Activated CD8-positive, alpha-beta memory T cell treated with anti-CD3 and anti-CD28 coated beads for 48 hours (primary cell): ENCODE data around the gene NXF3.
"Not testable (repeated sequence)": the region's sequence is repeated elsewhere in the genome, so short reads cannot be mapped to it uniquely, and the experiment has no call there.

ENCODE experiments used
- DNase-seq, 3 experiments: peaks; one replicate each; pipeline ENCODE4 v3.0.0-alpha.2; 2020; ENCODE audit warnings: low read depth in 2 of 3, low spot score in 2 of 3

NXF3 gene, protein sequence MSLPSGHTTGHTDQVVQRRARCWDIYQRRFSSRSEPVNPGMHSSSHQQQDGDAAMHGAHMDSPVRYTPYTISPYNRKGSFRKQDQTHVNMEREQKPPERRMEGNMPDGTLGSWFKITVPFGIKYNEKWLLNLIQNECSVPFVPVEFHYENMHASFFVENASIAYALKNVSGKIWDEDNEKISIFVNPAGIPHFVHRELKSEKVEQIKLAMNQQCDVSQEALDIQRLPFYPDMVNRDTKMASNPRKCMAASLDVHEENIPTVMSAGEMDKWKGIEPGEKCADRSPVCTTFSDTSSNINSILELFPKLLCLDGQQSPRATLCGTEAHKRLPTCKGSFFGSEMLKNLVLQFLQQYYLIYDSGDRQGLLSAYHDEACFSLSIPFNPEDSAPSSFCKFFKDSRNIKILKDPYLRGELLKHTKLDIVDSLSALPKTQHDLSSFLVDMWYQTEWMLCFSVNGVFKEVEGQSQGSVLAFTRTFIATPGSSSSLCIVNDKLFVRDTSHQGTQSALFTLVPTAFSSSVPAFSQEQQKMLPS

DNA sequence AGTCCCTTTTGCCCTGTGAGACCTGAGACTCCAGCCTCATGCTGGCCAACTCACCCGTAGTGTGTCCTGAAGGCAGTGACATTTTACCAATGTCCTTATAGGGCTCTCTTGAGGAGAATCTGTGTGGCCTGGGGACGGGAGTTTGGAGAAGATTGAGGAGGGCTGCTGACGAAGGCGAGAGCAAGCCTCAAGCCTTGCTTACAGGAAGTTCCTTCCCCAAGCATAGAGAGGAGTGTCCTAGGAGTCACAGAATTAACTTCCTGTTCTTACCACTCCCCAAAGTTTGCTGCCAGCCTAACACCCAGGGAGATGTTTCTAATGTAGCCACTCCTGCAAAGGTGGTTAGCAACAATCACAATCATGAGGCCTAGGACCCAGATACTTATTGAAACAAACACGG is at the start of gene NXF3:
Gene NXF3 (minus strand): TSS at position 202 of the 400 bp plus-strand sequence. CDS start 120 bp downstream, at position 82.
- no peak for DNase-seq

DNA sequence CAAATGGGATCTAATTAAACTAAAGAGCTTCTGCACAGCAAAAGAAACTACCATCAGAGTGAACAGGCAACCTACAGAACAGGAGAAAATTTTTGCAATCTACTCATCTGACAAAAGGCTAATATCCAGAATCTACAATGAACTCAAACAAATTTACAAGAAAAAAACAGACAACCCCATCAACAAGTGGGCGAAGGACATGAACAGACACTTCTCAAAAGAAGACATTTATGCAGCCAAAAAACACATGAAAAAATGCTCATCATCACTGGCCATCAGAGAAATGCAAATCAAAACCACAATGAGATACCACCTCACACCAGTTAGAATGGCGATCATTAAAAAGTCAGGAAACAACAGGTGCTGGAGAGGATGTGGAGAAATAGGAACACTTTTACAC is 43.6 kb upstream of the NXF3 start:
- not testable (repeated sequence) for DNase-seq

DNA sequence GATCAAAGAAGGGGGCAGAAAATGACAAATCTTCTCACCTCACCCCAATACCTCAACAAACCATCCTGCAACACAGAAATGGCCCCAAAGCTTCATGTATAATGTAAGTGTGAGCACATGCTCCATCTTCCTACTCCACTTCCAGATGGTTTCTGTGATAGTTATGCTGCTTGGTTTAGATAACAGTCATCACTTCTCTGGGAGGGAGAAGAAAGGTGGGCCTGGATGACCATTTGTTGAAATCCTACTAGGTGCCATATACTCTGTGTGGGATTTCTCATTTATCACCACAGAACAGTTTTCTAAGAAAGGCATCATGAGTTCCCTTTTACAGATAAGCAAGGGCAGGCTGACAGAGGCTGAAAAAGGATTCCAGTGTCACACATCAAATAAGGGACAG is 31.3 kb upstream of the NXF3 start:
- no peak for DNase-seq

DNA sequence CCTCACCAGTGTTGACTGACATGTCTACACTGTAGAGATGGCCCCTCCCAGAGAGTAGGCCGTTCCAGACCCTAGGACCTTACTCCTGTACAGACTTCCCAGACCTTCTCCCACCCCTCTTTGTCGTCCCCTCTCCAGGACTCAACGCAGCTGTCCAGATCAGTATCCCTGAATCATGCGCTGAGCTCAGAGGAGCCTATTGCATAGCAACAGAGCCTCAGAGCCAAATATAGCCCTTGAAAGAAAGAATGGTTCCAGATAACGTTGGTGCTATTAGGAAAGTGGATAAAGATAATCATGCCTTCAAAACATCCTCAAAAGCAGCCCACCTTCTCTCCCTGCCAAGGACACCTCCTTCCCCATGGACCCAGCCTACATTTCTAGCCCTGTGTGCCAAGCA is 27.8 kb upstream of the NXF3 start:
- DNase-seq: no peak

DNA sequence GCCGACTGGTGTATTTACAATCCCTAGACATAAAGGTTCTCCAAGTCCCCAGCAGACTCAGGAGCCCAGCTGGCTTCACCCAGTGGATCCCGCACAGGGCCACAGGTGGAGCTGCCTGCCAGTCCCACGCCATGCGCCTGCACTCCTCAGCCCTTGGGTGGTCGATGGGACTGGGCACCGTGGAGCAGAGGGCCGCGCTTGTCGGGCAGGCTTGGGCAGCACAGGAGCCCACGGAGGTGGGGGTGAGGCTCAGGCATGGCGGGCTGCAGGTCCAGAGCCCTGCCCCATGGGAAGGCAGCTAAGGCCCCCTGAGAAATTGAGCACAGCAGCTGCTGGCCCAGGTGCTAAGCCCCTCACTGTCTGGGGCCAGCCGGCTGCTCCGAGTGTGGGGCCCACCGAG is 24.0 kb upstream of the NXF3 start:
- not testable (repeated sequence) for DNase-seq

DNA sequence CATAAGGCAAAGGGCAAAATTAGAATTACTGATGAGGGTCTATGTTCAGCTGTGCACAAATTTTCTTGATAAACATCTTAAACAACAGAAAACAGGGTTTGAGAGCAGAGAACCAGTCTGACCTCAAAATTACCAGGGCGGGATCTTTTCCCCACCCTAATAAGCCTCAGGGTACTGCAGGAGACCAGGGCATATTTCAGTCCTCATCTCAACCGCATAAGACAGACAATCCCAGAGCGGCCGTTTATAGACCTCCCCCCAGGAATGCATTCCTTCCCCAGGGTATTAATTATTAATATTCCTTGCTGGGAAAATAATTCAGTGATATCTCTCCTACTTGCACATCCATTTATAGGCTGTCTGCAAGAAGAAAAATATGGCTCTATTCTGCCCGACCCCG is 16.6 kb upstream of the NXF3 start:
- DNase-seq: not testable (repeated sequence)

DNA sequence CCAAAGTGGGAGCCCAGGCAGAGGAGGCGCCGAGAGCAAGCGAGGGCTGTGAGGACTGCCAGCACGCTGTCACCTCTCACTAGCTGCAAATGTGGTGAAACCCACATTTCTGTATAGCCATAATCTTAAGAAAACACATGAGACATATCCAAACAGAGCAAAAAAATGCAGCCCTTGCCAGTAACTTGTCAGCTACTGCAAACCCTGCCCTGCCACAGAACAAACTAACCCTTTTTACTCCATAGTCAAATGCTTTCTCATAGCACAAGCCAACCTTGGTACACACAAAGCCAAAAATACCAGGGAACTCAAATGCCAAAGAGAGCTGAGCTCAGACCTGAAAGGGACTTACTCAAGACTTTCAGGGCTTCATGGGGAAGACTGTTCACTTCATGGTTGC is 14.9 kb upstream of the NXF3 start:
- DNase-seq: no peak

DNA sequence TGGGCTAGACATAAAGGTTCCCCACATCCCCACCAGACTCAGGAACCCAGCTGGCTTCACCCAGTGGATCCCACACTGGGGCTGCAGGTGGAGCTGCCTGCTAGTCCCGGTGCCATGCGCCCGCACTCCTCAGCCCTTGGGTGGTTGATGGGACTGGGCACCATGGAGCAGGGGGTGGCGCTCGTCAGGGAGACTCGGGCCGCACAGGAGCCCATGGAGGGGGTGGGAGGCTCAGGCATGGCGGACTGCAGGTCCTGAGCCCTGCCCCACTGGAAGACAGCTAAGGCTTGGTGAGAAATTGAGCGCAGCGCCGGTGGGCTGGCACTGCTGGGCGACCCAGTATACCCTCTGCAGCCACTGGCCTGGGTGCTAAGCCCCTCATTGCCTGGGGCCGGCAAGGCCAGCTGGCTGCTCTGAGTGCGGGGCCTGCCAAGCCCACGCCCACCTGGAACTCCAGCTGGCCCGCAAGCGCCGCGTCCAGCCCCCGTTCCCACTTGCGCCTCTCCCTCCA is 14.3 kb upstream of the NXF3 start:
- DNase-seq: not testable (repeated sequence)

DNA sequence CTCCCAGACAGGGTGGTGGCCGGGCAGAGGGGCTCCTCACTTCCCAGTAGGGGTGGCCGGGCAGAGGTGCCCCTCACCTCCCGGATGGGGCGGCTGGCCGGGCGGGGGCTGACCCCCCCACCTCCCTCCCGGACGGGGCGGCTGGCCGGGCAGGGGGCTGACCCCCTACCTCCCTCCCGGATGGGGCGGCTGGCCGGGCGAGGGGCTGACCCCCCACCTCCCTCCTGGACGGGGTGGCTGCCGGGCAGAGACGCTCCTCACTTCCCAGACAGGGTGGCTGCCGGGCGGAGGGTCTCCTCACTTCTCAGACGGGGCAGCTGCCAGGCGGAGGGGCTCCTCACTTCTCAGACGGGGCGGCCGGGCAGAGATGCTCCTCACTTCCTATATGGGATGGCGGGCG is 11.4 kb upstream of the NXF3 start:
- not testable (repeated sequence) for DNase-seq

DNA sequence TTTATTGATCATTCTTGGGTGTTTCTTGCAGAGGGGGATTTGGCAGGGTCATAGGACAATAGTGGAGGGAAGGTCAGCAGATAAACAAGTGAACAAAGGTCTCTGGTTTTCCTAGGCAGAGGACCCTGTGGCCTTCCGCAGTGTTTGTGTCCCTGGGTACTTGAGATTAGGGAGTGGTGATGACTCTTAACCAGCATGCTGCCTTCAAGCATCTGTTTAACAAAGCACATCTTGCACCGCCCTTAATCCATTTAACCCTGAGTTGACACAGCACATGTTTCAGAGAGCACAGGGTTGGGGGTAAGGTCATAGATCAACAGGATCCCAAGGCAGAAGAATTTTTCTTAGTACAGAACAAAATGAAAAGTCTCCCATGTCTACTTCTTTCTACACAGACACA is 10.9 kb upstream of the NXF3 start:
- DNase-seq: not testable (repeated sequence)

DNA sequence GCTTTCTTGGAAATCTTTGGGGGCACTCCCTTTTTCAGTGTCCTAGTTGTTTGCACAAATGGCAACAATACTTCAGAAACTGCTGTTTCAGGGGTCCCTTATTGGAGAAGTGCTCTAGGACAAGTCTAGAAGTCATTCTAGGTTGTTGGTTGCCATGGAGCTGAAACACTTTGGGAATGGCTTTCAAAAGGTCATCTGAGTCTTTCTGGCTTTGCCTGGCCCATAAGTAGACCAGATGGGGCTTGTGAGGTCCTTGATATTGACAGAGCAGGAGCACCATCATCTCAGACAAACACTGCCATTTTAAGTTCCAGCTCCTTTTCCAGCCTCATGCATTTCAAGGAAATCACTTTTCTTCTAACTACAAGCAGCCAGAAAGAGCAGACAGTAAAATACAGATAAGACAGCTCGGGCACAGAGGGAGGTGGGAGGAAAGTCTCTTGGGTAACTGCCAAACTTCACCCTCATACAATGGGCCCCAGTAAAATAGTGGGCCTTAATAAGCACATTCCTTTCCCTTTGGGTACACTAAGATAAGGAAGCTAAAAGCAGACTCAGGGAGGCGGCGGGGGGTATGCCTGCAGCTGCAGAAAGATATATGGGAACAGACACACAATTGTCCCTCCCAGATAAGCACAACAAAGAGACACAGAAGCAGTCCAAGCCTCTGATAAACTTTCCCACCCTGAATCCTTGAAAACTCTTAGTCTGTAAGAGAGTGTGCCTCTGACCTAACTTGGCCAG is 8.5 kb upstream of the NXF3 start:
- no peak for DNase-seq

DNA sequence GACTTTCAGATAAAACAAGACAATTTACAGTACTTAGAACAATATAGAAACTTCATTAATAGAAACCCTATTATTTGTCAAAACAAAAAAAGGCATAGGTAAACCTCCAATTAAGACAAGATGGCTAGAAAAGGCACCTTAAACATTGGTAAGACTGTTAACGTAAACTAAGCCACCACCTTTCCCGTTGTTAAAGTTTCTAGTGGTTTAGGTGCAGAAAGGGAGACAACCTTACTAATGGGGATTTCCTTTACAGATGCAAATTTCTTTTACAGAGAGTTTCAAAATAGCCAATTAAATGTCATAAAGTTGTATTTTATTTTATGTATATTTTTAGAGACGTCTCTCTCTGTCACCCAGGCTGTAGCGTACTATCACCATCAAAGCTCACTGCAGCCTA is 7.5 kb upstream of the NXF3 start:
- DNase-seq: no peak

DNA sequence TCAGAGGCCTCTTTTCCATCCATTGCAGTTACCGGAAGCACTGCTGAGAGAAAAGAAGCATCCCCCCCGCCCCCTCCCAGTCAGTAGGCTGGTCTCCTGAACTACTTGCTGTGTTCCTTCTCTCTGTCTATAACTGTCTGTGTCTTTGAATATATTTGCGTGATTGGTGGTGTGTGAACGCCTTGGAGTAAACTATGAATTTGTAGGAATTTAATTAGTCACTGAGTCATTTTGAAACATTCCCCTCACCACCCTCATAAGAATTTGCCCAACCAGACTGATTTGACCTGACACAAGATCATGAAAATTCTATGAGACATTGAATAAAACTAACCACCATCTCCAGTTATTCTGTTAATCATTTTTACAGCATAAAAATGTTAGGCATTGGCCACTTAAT is 6.7 kb upstream of the NXF3 start:
- DNase-seq: no peak

DNA sequence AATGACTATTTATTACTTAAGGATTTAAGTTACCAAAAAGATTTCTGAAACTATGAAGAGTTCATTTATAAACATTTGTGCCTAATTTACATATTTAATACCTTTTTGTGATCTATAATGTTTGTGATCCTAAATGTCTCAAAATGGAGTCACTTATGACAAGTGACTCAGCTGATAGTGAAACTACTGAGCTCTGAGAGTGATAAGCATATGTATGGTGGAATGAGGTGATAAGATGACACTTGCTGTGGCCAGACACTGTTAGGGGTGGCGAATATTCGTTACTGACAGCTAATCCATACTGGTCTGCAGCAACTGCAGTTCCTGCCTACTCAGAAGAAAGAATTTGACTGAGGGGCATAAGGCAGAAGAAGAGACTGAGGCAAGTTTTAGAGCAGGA is 5.5 kb upstream of the NXF3 start:
- no peak for DNase-seq

DNA sequence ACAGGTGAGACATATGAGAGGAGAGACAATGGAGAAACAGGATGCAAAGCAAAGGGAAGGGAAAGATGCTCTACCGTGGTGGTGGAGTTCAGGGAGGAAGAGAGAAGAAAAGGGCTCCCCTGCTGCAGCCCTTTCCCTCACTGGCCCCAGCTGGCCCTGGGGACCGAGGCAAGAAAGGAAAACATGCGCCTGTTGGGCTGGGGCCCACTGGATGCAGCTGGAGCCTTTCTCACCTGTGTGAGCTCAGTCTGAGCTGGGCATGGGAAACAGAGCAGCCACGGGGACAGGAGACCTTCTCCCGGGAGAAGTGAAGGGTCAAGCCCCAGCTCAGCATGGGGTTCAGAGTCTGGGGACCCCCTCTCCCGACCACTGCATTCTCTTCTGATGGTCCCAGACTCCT is 11.9 kb downstream of the NXF3 start:
- DNase-seq: no peak

DNA sequence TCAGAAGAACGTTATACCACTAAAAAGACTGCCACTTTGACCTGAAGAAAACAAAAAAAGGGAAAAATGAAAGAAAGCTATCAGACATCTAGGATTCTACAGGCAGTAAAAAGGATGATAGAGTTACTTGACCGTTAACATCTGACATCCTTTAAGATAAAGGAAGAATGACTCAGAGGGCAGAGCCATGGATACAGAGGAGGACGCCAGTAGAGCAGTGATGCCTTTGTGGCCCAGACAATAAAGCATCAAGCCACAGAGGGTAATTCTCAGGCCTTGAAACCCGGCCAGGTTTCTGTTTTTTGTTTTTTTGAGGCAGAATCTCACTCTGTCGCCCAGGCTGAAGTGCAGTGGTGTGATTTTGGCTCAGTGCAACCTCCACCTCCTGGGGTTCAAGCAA is 19.5 kb downstream of the NXF3 start:
- DNase-seq: no peak

DNA sequence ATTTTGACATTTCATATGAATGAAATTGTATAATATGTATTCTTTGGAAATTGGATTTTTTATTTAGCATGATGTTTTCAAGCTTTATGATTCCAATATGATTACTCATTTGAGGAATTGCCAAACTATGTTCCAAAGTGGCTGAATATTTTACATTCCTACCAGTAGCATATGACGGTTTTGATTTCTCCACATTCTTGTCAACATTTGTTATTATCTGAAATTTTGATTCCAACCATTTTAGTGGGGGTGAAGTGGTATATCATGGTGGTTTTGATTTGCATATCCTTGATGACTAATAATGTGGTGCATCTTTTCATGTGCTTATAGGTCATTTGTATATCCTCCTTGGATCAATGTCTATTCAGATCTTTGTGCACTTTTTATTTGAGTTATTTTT is 26.3 kb downstream of the NXF3 start:
- no peak for DNase-seq

DNA sequence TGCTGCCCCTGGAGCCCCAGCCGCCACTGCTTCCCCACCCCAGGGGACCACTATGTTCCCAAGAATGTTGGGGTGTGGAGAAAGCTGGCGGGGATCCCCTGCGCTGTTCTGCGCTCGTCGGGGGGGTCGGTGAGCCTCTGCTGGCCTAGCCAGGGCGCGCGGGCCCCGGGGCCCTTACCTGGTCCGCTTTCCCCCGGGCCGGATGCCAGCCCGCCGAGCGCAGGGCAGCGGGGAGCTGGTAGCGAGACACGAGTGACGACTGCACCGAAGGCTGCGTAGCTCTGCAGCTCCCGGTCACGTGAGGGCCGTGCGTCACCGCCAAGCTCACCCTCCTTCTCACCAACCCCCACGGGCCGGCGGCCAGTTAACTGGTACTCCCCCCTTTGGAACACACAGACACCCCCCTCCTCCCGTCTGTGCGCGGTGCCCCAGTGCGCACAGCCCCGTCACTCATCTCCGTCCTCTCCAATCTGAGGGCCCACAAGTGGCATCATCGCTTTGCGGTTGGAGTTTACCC is 29.0 kb downstream of the NXF3 start, which contains the start of gene BEX1:
Gene BEX1 (minus strand): TSS at position 254 of the 517 bp plus-strand sequence. CDS start 897 bp downstream, outside the sequence.
- DNase-seq: no peak

DNA sequence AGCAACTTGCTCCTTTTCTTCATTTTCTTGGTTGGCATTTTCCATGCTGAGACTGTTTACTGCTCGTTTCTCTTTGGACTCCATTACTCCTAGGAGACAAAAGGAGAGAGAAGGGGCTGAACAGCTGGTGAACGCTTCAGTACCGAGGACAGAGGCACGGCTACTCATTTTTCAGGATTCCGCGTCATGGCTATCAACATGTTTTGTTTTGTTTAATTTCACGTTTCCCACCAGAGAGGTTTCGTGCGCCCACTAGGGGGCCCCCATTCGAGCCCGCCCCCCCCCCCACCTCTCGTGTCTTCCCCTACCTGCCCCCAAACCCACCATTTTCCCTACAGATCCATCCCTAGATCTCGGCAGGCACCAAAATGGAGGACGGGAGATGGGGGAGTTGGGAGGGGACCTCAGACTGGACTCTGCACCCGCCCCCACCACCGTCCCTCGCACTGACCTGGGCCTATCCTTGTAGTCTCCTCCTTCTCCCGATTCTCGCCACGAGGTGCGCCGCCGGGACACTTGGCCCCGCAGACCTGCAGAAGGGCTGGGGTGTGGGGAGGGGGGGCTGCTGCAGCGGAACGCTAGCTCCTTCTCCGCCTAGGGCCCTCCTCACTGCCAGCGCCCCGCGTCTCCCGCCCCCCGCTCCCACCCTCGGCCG is 29.6 kb downstream of the NXF3 start:
- DNase-seq: no peak

DNA sequence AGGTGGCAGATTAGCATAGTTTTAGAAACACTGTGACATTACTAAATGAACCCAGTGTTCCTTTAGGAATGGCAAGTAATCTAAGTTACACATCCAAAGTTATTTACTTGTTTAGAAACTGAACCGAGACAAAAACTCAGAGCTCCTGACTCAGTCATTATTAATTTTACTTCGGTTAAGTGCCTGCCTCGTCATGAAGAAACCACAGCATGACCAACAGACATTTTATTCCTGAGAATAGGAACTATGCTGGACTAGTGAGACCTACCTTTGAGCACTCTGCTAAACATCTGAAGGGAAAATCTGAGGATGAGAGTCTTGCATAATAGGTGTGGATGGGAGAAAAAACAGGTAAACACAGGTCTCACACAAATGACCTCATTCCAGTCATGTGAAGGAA is 31.5 kb downstream of the NXF3 start:
- no peak for DNase-seq

DNA sequence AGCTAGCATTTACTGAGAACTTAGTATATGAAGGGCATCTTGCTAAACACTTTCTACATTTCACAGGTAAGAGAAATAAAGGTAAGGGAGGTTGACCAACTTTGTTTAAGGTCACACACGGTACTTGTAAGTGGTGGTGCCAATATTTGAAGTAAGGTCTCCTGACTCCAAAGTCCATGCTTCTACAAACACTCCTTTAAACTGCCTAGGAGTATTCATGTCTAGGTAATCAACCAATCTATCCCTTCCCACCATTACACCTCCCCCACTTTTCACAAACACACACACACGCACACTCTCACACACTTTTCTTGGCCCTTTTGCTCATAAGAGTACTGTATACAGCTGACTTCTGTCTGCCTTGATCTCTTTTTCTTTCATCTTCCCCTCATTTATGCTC is 36.0 kb downstream of the NXF3 start:
- no peak for DNase-seq
